ENCODE data around the gene CCDC85C.

- no peak for TF ChIP-seq CTCF (IDR thresholded peaks at IDR 0.05 in 8 of 11, conservative IDR thresholded peaks at IDR 0.05 in 3 of 11)
- no peak for TF ChIP-seq POLR2A (IDR thresholded peaks at IDR 0.05)
- no peak for TF ChIP-seq POLR2AphosphoS5 (IDR thresholded peaks at IDR 0.05)
Measured at GRCh38 chr14:99560403-99560802, 43.6 kb downstream of the CCDC85C start.

All from spleen (tissue), 7 donors.